ENCODE data around the gene NR0B1. TPM values are rescaled to one million over a fixed set of nuclear protein-coding genes. Genes with fewer than 3 reads are reported as not detected.
A peak's percentile ranks its signal among the peaks of the same experiment; 100 is the strongest.

NR0B1 gene
- total RNA-seq (2014; rRNA removed; shearing (Covaris generic)) = not detected in 2 replicates
- polyA plus RNA-seq (2015; cell fraction: cytosol; rRNA removed) = not detected in 2 replicates
- polyA plus RNA-seq (2015; cell fraction: nucleus; rRNA removed) = not detected in 2 replicates

DNA sequence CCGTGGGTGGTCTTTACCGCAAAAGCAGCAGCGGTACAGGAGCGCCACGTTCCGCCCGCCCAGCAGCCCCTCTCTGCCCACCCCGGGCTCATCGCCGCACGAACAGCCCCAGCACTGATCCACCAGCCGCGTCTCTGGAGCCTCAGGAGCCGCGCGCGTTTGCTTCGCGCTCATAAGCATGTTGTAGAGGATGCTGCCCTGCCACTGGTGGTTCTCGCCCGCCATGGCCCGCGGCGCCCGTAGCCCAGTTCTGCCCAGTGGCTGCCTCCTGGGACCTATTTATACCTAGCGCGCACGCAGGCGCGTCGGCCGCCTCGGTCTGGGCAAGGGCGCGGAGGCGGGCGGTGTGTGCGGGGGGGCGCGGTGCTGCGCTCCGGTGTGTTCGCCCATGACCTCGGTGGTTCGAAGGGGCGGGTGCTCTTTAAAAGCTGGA, at the start of gene NR0B1:
NR0B1 (minus strand) TSS at position 252 of the 433 bp plus-strand sequence; CDS start at position 225, 27 bp downstream.
- no peak for DNase-seq (ENCODE audit: low read depth)

GRCh38 chrX:30349946-30350345, 40.8 kb upstream of the NR0B1 start:
- DNase-seq (ENCODE audit: low read depth) = no peak

- DNase-seq (ENCODE audit: low read depth) = no peak
These were observed 34.0 kb upstream of the NR0B1 start for GRCh38 chrX:30343206-30343605.

DNA sequence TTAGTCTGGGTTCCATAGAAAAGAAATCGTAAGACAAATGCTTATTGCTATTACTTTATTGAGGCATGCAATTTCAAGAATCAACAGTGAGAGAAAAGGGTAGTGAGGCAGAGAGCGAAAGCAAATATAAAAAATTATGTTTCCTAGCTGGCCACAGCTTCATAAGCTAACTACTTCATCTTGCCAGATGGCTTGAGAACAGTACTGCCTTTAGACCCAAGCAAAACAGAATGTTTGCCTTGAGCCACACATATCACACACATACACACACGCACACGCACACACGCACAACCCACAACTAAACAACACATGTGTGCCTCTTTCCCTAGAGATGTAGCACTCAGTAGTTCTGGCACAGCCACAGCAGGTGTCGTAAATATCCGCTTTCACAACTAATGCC, 31.6 kb upstream of the NR0B1 start:
- no peak for DNase-seq (ENCODE audit: low read depth)

GRCh38 chrX:30327762-30328161, 18.6 kb upstream of the NR0B1 start:
- DNase-seq (ENCODE audit: low read depth) = no peak

GRCh38 chrX:30317308-30317707, 8.1 kb upstream of the NR0B1 start:
- peak; percentile 15 for DNase-seq (ENCODE audit: low read depth)

DNA sequence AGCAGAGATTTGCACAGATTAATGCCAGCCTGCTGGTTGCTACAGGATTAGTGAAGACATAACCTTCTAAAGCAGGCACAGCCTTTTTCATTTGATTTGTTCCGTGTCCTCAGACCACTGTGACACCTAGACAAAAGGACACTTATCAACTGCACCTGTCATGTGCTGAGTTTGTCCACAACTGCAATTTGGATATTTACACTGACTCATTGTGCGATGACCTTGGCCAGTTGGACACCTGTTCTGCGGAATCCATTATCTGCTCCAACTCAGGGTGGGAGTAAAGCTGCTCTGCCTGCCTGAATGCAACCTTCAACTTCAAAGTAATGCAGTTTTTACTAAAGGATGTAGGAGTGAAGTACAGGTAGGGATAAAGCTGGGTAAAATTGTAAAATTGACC, 4.1 kb upstream of the NR0B1 start:
- no peak for DNase-seq (ENCODE audit: low read depth)

GRCh38 chrX:30312858-30313257, 3.7 kb upstream of the NR0B1 start:
- peak; percentile 55 for DNase-seq (ENCODE audit: low read depth)

DNA sequence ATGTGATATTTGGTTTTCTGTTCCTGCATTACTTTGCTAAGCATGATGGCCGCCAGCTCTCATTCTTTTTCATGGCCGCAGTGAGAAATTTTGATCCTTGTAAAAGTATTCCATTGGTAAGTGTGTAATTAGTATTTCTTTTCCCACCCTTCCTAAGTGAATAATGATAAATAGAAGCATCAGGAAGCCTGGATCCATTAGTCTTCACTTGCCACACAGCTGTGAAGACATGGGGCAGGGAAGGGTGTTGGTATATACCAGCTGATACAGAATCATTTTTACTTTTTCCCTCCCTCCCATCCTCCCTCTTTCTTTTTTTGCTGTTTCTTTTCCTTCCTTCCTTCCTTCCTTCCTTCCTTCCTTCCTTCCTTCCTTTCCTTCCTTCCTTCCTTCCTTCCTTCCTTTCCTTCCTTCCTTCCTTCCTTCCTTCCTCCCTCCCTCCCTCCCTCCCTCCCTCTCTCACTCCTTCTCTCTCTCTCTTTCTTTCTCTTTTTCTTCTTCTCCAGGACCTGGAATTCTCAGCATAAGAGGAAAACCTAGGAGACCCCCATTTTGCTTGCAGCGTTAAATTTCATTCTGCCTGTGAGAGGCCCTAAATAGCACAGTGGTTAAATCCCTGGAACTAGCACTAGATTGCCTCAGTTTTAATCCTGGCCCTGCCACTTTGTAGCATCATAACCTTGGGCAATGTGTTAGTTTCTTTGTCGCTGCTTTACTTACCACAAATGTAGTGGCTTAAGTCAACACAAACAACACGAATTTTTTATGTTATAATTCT, 1.4 kb upstream of the NR0B1 start:
- no peak for DNase-seq (ENCODE audit: low read depth)

DNA sequence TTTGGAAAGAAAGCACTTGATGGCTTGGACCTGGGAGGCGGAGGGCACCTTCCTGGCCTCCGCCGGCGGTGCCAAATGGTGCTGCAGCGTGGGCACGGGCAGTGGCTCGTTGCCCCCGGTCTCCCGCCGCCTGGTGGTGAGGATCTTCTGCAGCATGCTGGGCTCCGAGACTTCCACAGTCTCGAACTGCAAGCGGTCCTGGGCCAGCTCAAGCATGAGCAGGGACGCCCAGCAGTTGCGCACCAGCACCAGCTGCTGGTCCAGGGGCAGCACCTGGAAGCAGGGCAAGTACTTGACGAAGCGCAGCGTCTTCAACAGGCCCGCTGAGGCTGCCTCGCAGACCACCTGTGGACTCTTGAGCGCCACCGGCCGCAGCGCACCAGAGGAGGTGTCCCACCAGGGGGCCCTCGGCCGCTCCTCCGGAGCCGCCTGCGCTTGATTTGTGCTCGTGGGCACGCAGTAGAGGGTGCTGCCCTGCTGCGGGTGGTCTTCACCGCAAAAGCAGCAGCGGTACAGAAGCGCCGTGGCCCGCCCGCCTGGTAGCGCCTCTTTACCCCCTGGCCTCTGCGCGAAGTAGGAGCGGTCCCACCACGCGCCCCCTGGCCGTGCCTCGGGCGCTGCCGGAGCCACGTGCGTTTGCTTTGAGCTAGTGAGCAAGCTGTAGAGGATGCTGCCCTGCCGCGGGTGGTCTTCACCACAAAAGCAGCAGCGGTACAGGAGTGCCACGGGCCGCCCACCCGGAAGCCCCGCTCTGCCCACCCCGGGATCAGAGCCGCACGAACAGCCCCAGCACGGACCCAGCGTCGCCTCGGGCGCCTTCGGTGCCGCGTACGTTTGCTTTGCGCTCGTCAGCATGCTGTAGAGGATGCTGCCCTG, 689 bp downstream of the NR0B1 start:
- DNase-seq (ENCODE audit: low read depth) = no peak

DNA sequence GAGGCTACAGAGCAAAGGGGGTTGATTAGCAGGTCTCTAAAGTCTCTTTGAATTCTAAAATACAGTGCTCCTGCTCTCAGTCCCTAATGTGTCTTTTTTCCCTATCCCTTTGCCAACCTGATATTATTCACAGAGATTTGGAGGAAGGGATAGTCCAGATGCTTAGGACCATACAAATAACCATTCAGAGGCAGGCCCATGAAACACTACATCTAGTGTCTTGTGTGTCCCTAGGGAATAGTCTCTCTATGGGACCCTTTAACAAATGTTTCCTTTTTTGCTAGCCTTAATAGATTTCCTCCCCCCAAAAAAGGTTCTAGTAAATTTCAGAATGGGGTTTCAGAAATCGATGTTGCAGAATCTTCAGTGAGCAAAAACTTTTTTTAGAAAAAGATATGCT, 1.7 kb downstream of the NR0B1 start:
- no peak for DNase-seq (ENCODE audit: low read depth)

DNA sequence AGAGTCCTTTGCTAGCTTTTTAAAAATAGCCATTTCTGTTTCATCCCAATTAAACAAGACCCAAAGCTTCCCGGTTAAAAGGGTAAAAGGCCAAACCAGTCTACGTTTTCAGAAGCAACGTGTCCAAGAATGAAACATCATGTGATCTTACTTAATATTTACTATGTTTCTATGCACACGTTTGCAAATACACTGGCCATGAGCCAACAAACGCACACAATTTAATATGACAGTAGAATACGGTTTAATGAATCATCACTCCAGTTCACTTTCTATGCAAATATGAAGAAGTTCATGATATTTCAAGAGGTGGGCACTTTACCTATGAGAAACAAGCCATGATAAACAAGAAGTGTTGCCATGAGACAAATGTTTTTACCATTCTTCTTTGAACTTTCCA, 4.3 kb downstream of the NR0B1 start:
- DNase-seq (ENCODE audit: low read depth) = no peak

DNA sequence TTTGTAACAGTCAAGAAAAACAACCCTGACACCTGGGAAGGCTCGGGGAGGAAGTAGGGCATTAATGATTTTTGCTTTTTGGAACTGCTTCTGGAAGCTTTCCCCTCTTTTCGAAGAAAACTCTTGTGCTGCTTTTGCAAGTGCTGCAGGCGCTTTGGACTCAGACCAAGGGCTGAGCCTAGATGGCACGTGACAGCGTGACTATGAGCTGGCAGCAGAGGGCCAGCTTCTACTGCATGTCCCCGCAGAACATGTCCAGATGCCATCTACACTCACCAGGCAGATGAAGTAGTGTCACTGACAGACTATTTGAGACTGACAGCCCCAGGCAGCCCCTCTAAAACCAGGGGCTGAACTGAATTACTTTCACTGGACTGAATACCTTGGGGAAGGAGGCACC, 6.2 kb downstream of the NR0B1 start:
- DNase-seq (ENCODE audit: low read depth) = no peak

GRCh38 chrX:30301963-30302362, 7.2 kb downstream of the NR0B1 start:
- no peak for DNase-seq (ENCODE audit: low read depth)

GRCh38 chrX:30301208-30301607, 8.0 kb downstream of the NR0B1 start:
- no peak for DNase-seq (ENCODE audit: low read depth)

GRCh38 chrX:30296408-30297254, 12.6 kb downstream of the NR0B1 start:
- DNase-seq (ENCODE audit: low read depth) = no peak

GRCh38 chrX:30283456-30284200, 25.6 kb downstream of the NR0B1 start:
- peak; percentile 93 for DNase-seq (ENCODE audit: low read depth)

DNA sequence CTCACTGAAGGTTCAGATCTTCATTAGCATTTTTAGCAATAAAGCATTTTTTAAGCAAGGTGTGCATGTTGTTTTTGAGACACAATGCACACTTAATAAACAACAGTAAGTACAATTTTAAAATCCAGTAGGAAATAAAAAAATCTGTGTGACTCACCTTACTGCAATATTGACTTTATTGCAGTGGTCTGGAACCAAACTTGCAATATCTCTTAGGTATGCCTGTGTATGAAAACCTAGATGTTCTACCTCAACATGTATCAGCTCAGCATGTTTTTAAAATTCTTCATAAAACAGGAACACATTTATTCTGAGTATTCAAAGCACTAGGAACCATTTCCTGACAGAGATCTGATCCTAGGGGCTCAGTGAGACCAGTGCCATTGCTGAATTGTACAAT, 26.7 kb downstream of the NR0B1 start:
- no peak for DNase-seq (ENCODE audit: low read depth)

DNA sequence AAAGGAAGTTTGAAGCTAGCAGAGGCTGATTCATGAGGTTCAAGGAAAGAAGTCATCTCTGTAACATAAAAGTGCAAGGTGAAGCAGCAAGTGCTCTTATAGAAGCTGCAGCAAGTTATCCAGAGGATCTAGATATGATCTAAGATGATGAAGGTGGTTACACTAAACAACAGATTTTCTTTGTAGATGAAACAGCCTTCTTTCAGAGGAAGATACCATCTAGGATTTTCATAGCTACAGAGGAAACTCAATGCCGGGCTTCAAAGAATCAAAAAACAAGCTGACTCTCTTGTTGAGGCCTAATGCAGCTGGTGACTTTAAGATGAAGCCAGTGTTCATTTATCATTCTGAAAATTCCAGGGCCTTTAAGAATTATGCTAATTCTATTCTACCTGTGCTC, 28.8 kb downstream of the NR0B1 start:
- DNase-seq (ENCODE audit: low read depth) = no peak

- DNase-seq (ENCODE audit: low read depth) = peak; percentile 57
These were observed 30.8 kb downstream of the NR0B1 start for GRCh38 chrX:30278365-30278764.

- DNase-seq (ENCODE audit: low read depth) = peak; percentile 7
These were observed 33.7 kb downstream of the NR0B1 start for GRCh38 chrX:30275498-30275897.

Data from HT1080 (cell line).